Measurements from ENCODE around the gene SAT2.
A peak's percentile ranks its signal among the peaks of the same experiment; 100 is the strongest.
"Not testable (repeated sequence)": the region's sequence is repeated elsewhere in the genome, so short reads cannot be mapped to it uniquely, and the experiment has no call there.

The SAT2 gene

DNA sequence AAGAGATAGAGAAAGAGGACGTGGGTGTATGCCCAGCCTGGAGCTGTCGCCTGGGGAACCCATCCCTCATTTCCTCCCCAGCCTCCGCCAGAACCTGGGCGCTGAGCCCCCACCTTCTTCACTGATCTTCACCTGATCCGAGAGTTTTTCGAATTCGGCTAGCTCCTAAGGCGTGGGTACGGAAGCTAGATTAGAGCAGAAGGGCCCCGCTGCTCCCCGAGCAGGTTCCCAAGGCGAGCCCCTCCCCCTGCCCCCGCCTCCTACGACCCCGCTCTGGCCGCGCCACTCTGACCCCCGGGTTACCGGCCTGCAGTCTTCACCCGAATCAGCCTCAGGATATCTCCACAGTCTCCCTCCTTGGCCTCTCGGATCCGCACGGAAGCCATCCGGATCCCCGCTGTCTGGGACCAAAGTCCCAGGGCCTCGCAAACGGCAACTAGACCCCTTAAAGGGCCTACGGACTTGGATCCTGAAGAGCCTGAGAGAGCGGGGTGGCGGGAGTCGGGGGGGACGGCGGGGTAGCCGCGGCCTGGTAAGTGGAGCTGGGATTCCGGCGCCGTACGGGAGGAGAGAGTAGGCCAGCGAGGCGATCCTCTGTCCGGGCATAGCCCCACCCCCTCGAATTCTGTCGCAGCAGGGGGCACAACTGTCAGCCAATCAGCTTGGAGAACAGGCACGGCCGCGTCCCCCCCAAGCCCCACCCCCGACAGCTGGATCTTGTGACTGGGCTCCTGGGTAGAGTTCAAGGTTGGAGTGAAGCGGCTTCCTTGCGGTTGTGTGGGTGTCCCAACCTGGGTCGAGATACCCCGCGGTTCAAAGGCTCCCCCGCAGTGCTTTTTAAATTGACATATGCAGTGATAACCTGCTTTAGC, at the start of gene SAT2:
SAT2 (minus strand) TSS at position 572 of the 872 bp plus-strand sequence; CDS start at position 386, 186 bp downstream.
- DNase-seq: peak; percentile 77

GRCh38 chr17:7676533-7676932, 48.9 kb upstream of the SAT2 start:
- no peak for DNase-seq

DNA sequence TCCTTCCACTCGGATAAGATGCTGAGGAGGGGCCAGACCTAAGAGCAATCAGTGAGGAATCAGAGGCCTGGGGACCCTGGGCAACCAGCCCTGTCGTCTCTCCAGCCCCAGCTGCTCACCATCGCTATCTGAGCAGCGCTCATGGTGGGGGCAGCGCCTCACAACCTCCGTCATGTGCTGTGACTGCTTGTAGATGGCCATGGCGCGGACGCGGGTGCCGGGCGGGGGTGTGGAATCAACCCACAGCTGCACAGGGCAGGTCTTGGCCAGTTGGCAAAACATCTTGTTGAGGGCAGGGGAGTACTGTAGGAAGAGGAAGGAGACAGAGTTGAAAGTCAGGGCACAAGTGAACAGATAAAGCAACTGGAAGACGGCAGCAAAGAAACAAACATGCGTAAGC, 47.3 kb upstream of the SAT2 start:
- no peak for DNase-seq

GRCh38 chr17:7673239-7673638, 45.6 kb upstream of the SAT2 start:
- DNase-seq: peak; percentile 45

DNA sequence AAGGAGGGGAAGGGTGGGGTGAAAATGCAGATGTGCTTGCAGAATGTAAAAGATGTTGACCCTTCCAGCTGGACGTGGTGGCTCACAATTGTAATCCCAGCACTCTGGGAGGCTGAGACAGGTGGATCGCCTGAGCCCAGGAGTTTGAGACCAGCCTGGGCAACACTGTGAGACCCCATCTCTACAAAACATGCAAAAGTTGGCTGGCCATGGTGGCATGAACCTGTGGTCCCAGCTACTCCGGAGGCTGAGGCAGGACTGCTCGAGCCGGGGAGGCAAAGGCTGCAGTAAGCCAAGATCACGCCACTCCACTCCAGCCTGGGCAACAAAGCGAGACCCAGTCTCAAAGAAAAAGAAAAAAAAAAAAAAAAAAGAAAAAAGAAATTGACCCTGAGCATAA, 40.9 kb upstream of the SAT2 start:
- no peak for DNase-seq

DNA sequence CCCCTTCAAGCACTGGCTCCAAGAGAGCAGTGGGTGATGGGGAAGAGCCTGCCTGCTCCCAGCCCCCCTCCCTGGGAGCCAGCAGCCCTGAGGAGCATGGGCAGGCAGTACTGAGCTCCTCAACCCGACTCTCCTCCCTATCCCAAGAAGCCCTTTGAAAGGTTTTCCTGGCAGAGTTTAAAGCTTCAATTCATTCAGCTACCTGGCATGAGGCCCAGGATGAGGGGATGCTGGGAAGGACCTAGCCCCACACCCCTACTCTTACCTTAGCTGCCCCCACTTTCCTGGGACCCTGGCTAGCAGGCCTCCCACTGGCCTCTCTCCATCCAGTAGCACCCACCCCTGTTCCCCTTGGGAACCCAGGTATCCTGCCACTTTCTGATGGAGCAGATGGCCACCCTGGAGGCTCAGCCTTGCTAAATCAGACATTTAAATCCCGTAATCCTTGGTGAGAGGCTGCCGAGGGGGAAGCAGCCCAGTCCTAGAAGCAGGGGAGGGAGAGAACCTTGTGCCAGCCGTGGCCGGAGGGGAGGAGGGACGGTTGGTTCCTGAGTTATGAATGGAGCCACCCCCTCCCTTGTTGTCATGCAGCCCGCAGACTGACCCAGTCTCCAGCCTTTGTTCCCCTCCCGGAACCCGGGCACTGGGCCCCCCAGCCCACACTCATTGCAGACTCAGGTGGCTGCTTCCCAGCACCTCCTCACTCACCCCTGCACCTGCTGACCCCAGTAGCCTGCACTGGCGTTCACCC, 40.2 kb upstream of the SAT2 start:
- DNase-seq: no peak

GRCh38 chr17:7656958-7657609, 29.5 kb upstream of the SAT2 start:
- no peak for DNase-seq

DNA sequence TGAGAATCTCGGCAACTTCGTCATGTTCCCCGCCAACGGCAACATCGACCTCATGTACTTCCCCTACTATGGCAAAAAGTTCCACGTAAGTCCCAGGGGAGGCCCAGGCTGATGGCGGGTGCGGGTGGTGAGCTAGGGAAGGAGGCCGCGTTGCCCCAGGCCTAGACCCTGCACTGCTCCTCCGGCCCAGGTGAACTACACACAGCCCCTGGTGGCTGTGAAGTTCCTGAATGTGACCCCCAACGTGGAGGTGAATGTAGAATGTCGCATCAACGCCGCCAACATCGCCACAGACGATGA, 27.9 kb upstream of the SAT2 start:
- no peak for DNase-seq

DNA sequence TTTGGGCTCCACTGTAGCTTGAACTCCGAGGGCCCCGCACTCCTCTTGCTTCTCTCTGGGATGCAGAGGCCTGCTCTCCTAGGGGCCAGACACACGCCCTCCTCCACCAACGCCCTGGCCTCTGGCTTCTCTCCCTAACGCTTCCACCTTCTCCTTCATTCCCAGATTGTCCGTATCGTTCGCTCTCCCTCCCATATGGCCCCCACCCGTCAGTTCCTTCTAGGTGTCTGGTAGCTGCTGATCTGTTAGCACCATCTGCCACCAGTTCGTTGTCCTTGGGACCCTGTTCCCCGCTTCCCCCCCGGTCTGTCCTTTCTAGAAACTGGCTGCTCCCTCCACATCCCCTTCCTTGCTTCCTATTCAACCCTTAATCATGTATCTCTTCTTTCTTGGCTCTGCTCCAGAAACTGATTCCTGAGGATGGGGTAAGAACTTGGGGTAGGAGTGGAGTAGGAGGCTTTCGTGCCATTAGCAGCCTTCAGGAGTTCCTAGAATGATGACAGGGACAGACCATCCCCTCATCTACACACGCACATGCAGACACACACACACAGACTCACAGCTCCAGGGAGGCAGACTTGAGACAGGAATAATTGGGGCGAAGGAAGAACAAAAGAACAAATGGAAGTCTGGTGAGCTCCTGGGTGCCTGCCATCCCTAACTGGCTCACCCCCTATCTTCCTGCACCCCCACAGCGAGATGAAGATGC, 27.4 kb upstream of the SAT2 start:
- DNase-seq: no peak

GRCh38 chr17:7652388-7653356, 25.1 kb upstream of the SAT2 start:
- no peak for DNase-seq

DNA sequence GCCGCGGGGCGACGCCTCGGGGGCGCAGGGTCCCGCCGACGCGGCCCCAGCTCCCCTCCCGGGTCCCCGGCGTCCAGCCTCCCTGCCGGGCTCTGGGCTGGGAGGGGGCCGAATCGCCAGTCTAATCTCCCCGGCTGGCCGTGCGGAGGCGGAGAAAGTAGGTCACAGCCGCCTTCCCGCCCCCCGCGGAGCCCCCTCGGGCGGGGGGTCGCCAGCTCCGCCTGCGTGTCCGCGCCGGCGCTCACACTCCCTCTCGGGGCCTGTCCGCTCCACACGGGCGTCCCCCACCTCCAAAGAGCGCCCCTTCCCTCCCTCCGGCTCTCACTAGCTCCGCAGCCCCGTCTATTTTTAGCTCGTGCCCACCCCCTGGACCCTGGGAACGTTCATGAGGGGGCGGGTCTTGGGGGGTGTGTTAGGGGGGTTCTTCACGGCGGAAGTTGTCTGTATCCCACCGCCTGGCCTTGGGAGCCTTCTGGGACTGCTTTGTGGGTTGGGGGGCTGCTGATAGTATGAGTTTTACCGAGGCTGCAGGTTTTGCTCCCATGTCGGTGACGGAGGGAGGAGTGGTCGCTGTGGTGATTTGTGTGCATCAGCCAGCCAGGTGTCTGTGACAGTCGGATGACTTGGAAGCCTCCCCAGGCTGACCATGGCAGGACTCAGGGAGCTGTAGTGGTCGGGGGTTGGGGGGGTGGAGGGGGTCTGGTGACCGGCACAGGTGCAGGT, 24.2 kb upstream of the SAT2 start:
- no peak for DNase-seq

DNA sequence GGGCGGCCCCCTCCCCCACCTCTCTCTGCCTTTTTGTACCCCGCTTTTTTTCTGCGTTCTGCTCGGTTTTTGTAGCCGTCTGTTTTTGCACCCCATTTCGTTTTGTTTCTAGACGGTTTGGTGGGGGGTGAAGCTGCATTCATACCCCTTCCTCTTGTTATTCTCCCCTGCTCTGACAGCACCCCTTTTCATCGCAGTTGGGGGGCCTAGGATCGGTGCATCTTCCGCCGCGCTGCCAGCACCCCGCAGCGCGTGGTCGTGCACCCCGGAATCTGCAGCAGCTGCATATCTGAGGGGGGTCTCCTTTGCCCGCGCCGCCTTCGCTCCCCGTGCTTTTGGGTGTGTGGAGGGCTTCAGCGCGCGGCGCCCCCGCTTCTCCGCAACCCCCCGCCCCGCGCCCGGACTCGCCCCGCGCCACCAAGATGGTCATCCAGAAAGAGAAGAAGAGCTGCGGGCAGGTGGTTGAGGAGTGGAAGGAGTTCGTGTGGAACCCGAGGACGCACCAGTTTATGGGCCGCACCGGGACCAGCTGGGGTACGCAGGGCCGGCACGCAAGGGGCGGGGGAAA, 23.6 kb upstream of the SAT2 start:
- DNase-seq: no peak

GRCh38 chr17:7650509-7651096, 23.0 kb upstream of the SAT2 start, which contains the start of gene ATP1B2:
ATP1B2 (plus strand) TSS chr17:7650926; CDS start chr17:7651519, 593 bp downstream.
- DNase-seq: peak; percentile 71

- DNase-seq: no peak
Observed at GRCh38 chr17:7647018-7647417, 19.4 kb upstream of the SAT2 start.

GRCh38 chr17:7646457-7646856, 18.8 kb upstream of the SAT2 start:
- no peak for DNase-seq

DNA sequence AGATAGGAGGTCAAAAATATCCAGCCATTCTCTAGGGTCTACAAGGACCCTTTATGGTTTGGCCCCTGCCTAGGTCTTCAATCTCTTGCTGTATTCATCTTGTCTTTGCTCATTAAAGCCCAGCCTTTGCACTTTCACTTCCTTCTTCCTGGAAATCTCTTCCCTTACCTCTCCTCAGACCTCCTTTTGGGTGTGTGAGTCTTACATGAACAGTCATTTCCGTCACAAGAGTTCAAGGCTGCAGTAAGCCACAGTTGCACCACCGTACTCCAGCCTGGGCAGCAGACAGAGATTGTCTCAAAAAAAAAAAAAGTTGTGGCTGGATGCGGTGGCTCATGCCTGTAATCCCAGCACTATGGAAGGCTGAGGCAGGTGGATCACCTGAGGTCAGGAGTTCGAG, 17.2 kb upstream of the SAT2 start:
- DNase-seq: no peak

- DNase-seq: not testable (repeated sequence)
Observed at GRCh38 chr17:7641635-7642034, 14.0 kb upstream of the SAT2 start.

GRCh38 chr17:7640783-7641182, 13.2 kb upstream of the SAT2 start:
- DNase-seq: no peak

DNA sequence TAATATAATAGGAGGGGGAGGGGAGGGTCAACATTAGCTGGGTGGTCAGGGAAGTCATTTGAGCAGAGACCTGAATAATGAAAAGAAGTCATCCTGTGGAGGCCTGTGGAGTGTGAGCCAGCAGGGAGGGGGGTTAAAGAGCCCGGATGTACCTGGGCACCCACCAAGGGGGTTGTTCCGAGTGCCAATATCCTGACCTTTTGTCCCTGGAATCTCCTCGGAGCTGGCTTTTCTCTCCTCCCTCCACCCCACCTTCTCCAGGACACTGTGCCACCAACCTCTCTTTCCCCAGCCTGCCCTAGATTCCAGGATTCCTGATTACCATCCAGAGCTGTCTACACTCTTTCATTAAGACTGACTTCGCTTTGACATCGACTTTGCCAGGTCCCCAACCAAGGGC, 8.5 kb upstream of the SAT2 start:
- DNase-seq: no peak

DNA sequence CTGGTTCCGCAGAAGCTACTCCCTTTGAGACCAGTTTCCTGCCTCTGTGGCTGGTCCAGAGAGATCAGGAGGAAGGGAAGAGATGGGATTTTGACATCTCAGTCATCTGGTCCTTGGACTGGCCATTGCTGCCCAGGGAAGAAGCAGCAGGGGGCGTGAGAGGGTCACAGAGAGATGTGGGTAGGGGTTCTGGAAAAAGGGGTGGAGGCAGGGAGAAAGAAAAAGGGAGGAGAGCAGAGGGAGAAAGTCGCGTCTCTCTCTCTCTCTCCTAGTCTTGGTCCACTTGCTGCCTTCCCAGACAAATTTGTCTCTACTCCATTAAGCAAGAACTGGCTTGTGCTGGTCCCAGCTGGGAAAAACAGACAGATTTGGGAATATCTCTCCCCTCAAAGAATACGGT, 6.8 kb upstream of the SAT2 start:
- no peak for DNase-seq
